Keratinocyte (primary cell): Measurements from ENCODE around the gene SLC6A16.

Experiments
- CTCF ChIP-seq, 3 experiments: IDR thresholded peaks in 1 of 3; conservative IDR thresholded peaks in 1 of 3; optimal IDR thresholded peaks in 1 of 3; 2 replicates in 2 of 3; 3 replicates in 1 of 3; pipeline versions ENCODE3 to v1.5.1; 2011; ENCODE audit warnings: low read length in 3 of 3, mild to moderate bottlenecking in 3 of 3, moderate library complexity in 2 of 3, control low read depth in 1 of 3, inconsistent platforms in 1 of 3; ENCODE audit not compliant: insufficient read depth in 2 of 3; ENCODE audit errors: extremely low read depth in 1 of 3
- EZH2 ChIP-seq: IDR thresholded peaks from one replicate; pipeline ENCODE4 v1.6.1; 2012; ENCODE audit warnings: inconsistent platforms, mild to moderate bottlenecking, low read length, moderate library complexity

- TF ChIP-seq CTCF (optimal IDR thresholded peaks at IDR 0.05 in 1 of 3, IDR thresholded peaks at IDR 0.05 in 1 of 3, conservative IDR thresholded peaks at IDR 0.05 in 1 of 3; ENCODE audit: extremely low read depth in 1 of 3, insufficient read depth in 2 of 3, low read length in 3 of 3): no peak
- TF ChIP-seq EZH2: no peak
Measured at GRCh38 chr19:49340865-49341718, 16.1 kb upstream of the SLC6A16 start.
